Coronary artery (tissue), 2 donors: ENCODE data around the gene GLP1R.

Source experiments
- DNase-seq: peaks from one replicate; pipeline ENCODE4 v3.0.0-alpha.2; 2017; ENCODE audit warnings: low spot score
- H3K27ac ChIP-seq, 2 donors: fragments of 200-600 bp; sonication (generic); one replicate each; pipeline ENCODE4 v1.5.1; 2016 to 2019
- H3K4me3 ChIP-seq: fragments of 200-600 bp; sonication (generic); 2 replicates; pipeline ENCODE4 v1.5.1; 2016; ENCODE audit warnings: mild to moderate bottlenecking, moderate library complexity
- CTCF ChIP-seq: fragments of 200-600 bp; sonication (generic); IDR thresholded peaks from one replicate; pipeline ENCODE4 v1.5.1; 2019; ENCODE audit warnings: antibody characterized with exemption

GLP1R gene

GRCh38 chr6:39021779-39022178 is 26.8 kb upstream of the GLP1R start:
- no peak for TF ChIP-seq CTCF
- DNase-seq: no peak
- H3K4me3 ChIP-seq: no peak overlapping the region
- no peak overlapping the region for H3K27ac ChIP-seq

GRCh38 chr6:39026175-39026574 is 22.4 kb upstream of the GLP1R start:
- no peak overlapping the region for H3K4me3 ChIP-seq
- DNase-seq: no peak
- no peak overlapping the region for H3K27ac ChIP-seq
- TF ChIP-seq CTCF: no peak

GRCh38 chr6:39029156-39030011 is 19.2 kb upstream of the GLP1R start:
- no peak overlapping the region for H3K4me3 ChIP-seq
- no peak for DNase-seq
- H3K27ac ChIP-seq: no peak overlapping the region
- TF ChIP-seq CTCF: no peak

DNA sequence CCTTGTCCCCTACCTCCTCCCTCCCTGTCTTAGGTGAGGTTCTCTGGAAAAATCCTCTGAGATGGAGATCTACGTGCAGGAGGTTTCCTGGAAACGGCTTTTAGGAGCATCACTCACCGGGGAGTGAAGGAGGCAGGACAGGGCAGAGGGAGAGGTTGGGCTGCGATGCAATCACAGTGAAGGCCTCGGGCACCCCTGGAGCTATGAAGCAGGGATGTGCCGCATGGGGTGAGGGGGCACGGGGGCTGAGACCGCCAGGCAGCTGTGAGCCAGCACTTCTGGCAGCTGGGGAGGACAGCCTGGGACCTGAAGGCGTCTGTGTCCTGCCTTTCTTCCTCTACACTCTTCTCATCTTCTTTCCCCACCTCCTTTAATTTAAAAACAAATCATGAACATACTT is 12.9 kb upstream of the GLP1R start:
- H3K27ac ChIP-seq: no peak overlapping the region
- H3K4me3 ChIP-seq: no peak overlapping the region
- DNase-seq: no peak
- TF ChIP-seq CTCF: no peak

DNA sequence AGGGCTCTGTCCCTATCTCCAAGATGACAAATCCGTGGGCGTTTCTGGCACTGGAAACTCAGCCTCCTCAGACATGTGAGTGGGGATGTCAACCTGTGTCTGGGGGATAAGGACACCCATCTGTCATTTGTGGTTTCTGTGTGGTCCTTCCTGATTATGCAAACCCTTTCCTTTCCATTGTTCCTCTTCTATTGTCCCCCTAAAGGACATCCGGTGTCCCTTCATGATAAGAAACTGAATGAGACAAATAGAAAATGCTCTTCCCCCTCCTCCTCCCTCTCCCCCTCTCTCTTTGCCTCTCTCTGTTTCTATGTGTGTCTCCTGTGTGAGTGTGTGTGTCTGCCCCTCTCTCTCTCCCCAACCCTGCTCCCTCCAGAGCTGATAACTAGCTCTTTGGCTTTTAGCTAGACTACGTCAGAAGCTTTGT is 11.5 kb upstream of the GLP1R start:
- H3K27ac ChIP-seq: no peak overlapping the region
- no peak for DNase-seq
- no peak overlapping the region for H3K4me3 ChIP-seq
- TF ChIP-seq CTCF: no peak

GRCh38 chr6:39037707-39038106 is 10.9 kb upstream of the GLP1R start:
- DNase-seq: no peak
- no peak overlapping the region for H3K27ac ChIP-seq
- TF ChIP-seq CTCF: no peak
- H3K4me3 ChIP-seq: no peak overlapping the region

DNA sequence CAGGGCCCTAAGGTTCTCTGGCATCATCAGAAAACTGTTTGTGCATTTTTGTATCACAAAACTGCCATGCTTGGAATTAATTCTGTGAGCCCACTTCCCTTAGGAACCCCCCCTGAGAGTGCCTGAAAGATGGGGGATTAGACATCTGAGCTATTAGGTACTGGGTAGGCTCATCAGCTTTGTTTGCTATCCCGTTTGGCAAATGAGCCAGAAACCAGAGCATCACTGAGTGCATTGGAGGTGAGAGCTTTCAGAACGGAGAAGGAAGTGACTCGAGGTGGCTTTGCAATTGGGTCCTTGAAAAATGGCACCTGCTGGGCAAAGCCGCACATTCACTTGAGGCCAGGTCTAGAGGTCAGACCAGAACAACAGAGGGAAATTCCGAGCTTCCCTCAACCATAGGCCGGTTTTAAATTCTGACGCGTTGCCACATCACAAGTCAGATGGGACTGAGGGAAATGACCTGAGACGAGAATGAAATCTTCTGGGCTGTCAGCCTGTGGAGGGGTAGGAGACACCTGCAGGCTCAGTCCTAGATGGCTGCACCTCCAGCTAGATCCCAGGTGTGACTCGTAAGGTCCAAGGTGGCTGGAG is 8.4 kb upstream of the GLP1R start:
- no peak for TF ChIP-seq CTCF
- DNase-seq: no peak
- Histone ChIP-seq H3K27ac (no peak overlapping the region), H3K4me3 (no peak overlapping the region)
